ENCODE results near the gene CYP2A6.
"Not testable (repeated sequence)": the region's sequence is repeated elsewhere in the genome, so short reads cannot be mapped to it uniquely, and the experiment has no call there.

The CYP2A6 gene, protein sequence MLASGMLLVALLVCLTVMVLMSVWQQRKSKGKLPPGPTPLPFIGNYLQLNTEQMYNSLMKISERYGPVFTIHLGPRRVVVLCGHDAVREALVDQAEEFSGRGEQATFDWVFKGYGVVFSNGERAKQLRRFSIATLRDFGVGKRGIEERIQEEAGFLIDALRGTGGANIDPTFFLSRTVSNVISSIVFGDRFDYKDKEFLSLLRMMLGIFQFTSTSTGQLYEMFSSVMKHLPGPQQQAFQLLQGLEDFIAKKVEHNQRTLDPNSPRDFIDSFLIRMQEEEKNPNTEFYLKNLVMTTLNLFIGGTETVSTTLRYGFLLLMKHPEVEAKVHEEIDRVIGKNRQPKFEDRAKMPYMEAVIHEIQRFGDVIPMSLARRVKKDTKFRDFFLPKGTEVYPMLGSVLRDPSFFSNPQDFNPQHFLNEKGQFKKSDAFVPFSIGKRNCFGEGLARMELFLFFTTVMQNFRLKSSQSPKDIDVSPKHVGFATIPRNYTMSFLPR

DNA sequence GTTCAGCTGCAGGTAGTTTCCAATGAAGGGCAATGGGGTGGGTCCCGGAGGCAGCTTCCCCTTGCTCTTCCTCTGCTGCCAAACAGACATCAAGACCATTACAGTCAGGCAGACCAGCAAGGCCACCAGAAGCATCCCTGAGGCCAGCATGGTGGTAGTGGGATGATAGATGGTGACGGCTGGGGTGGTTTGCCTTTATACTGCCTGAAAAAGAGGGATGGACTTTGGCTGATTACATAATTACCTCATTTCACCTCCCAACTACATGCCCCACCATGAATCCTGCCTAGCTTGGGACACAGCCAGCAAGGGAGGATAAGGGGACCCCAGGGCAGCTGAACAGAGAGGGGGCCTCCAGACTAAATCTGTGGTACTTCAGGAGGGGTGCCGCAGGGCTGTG, at the start of gene CYP2A6:
Gene CYP2A6, minus strand, starts transcription at position 171 of the 400 bp plus-strand sequence. Its CDS starts 21 bp downstream, at position 150.
- not testable (repeated sequence) for DNase-seq

DNA sequence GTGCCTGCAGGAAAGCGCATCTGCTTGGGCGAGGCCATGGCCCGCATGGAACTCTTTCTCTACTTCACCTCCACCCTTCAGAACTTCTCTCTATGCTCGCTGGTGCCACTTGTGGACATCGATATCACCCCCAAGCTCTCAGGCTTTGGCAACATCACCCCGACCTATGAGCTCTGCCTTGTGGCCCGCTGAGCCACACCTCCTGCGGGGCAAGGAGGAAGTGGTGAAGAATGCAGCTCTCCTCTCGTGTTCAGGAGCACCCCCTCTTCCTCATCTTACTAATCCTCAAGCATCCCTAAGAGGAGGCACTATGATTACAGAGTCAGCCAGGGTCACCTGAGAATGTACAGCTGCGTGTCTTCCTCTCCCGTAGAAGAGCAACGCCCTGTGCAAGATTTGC, 49.7 kb upstream of the CYP2A6 start:
- DNase-seq, result not testable (repeated sequence)

- DNase-seq, result not testable (repeated sequence)
Observed at GRCh38 chr19:40896843-40897789, 46.9 kb upstream of the CYP2A6 start.

GRCh38 chr19:40896418-40896796, 46.2 kb upstream of the CYP2A6 start:
- DNase-seq, result no peak

DNA sequence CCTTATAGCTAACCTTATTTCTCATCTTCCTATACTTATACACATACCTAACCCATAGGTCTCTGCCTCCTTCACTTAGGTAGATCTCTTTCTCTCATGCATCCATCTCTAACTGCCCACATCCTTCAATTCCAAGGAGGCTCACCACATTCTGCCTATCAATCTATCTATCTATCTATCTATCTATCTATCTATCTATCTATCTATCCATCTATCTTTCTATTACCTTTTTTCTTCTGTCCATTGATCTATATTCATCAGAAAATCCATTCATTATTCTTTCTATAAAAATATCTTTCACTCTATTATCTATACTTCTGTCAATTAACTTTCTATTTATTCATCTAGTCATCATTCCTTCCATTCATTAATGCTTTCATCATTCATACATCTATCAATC, 42.9 kb upstream of the CYP2A6 start:
- no peak for DNase-seq

DNA sequence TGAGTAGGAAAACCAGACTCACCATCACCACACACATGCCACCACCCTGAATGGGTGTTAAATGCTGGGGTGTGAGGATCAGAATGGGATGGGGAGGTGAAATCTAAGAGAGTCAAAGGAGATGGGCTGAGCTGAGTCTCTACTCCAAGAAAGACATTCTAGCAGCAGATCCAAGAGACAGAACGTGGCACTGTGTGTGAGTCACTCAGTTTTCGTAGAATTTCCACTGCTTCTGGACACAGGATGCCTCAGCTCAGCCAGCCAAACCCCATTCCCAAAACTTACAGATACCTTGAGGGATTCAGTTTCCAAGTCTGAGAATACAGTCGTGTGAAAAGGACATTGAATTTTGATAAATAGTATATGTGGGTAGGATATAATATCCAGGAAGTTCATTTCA, 39.1 kb upstream of the CYP2A6 start:
- no peak for DNase-seq

GRCh38 chr19:40888191-40888590, 37.9 kb upstream of the CYP2A6 start:
- DNase-seq, result no peak

- not testable (repeated sequence) for DNase-seq
Observed at GRCh38 chr19:40884187-40884931, 34.1 kb upstream of the CYP2A6 start.

DNA sequence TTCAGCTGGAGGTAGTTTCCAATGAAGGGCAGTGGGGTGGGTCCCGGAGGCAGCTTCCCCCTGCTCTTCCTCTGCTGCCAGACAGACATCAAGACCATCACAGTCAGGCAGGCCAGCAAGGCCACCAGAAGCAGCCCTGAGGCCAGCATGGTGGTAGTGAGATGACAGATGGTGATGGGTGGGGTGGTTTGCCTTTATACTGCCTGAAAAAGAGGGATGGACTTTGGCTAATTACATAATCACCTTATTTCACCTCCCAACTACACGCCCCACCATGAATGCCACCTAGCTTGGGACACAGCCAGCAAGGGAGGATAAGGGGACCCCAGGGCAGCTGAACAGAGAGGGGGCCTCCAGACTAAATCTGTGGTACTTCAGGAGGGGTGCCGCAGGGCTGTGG, 31.8 kb upstream of the CYP2A6 start, which contains the start of gene CYP2A7:
Gene CYP2A7, minus strand, starts transcription at position 170 of the 400 bp plus-strand sequence. Its CDS starts 21 bp downstream, at position 149.
- DNase-seq, result not testable (repeated sequence)

- not testable (repeated sequence) for DNase-seq
Observed at GRCh38 chr19:40879349-40879748, 29.1 kb upstream of the CYP2A6 start.

- DNase-seq, result not testable (repeated sequence)
Observed at GRCh38 chr19:40875526-40875951, 25.3 kb upstream of the CYP2A6 start.

DNA sequence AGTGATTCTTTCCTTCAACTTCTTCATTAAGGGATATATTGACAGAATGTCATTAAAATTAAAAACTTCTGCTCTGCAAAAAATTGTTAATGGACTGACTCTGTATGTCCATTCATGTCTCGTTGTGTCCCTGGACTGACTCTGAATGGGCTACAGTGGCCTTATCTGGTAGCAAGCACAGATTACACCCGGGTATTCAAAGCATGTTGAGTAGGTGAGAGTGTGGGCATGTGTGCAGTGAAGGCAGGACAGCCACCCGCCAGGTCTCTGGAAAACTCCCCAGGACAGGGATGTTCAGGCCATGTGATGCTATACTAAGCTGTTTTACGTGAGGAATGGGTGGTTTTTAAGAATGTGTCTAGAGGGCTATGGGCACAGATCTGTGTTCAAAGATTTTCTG, 24.6 kb upstream of the CYP2A6 start:
- DNase-seq, result not testable (repeated sequence)

GRCh38 chr19:40873873-40874272, 23.6 kb upstream of the CYP2A6 start:
- DNase-seq, result not testable (repeated sequence)

GRCh38 chr19:40872209-40872608, 22.0 kb upstream of the CYP2A6 start:
- DNase-seq, result no peak

DNA sequence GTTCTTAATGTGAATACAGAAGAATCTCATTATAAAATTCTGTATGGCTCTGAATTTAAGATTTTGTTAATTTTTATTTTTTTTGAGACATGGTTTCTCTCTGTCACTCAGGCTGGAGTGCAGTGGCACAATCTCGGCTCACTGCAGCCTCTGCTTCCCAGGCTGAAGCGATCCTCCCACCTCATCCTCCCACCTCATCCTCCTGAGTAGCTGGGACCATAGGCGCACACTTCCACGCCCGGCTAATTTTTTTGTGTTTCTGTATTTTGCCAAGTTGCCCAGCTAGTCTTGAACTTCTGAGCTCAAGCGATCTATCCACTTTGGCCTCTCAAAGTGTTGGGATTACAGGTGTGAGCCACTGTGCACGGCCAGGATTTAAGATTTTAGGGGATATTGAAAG, 17.5 kb upstream of the CYP2A6 start:
- DNase-seq, result no peak

DNA sequence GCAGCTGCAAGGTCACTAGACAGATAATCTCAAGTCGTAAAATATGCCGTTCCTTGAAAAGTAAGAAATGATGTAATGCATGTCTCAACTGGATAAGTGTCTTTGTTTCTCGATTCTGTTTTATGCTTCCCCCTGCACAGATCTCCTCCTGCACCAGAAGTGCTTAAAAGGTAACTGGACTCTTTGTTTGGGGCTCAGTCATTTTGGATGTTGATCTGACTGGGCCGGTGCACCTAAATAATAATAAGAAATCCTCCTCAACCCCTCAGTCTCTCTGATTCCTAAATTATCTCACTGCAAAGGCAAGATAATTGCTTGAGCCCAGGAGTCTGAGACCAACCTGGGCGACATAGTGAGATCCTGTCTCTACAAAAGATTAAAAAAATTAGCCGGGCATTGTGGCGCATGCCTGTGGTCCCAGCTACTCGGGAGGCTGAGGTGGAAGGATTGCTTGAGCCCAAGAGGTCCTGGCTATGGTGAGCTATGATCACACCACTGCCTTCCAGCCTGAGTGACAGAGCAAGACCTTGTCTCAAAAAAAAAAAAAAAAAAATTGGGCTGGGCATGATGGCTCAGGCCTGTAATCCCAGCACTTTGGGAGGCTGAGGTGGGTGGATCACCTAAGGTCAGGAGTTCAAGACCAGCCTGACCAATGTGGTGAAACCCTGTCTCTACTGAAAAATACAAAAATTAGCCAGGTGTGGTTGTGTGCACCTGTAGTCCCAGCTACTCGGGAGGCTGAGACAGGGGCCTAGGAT, 14.7 kb upstream of the CYP2A6 start:
- not testable (repeated sequence) for DNase-seq

GRCh38 chr19:40862785-40863184, 12.5 kb upstream of the CYP2A6 start:
- no peak for DNase-seq

GRCh38 chr19:40862333-40862732, 12.1 kb upstream of the CYP2A6 start:
- no peak for DNase-seq

GRCh38 chr19:40858109-40858508, 7.9 kb upstream of the CYP2A6 start:
- no peak for DNase-seq

DNA sequence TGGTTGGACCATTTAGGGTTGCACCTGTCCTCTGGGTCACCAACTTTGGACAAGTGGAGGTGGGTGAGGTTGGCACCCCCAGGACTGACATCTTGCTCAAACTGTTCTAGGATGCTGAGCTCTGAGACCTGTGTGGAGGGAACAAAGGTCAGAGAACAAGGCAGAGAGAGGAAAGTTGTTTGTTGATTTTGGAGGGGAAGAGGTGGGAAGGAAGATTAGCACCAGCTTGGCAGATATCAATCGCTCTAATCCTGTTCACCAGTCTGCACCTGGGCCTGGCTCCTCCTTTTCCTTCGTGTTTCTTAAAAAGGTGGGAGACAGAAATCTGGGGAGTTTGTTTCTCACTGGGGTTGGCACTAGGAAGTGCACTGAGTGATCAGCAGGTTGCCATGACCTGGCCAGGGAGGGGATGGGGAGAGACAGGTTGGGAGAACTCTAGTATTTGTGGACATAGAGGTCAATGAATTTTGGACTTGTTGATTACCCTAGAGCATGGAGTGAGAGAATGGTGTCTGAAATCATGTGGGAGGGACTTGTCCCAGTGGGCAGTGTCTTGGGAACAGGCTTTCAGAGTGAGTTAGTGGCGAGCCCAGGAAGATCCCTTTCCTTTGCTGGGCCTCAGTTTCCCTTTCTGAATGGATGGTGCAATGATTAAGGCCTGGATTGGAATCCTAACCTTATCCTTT, 2.4 kb upstream of the CYP2A6 start:
- not testable (repeated sequence) for DNase-seq

DNA sequence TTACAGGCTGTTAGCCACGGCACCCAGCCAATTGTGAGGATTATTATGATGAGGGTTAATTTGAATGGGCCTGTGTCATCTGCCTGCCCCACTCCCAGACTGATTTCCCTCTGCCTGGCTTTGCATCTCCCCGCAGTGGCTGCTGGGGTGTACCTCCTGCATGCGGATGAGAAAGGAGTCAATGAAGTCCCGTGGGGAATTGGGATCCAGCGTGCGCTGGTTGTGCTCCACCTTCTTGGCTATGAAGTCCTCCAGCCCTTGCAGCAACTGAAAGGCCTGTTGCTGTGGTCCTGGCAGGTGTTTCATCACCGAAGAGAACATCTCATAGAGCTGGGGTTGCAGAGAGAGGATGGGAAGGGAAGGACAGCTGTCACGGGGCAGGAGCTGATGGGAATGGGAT, 3.5 kb downstream of the CYP2A6 start:
- not testable (repeated sequence) for DNase-seq
